ENCODE results near the gene CD22. TPM values are rescaled to one million over a fixed set of nuclear protein-coding genes. Genes with fewer than 3 reads are reported as not detected.

CD22 gene
- total and polyA plus RNA-seq, 2 of the 4 experiments (the other 2 are of a cell fraction), result 0.18 to 0.22 TPM

GRCh38 chr19:35345671-35346111 is 16.7 kb downstream of the CD22 start:
- H3K79me1 ChIP-seq (ENCODE audit: low read depth in 1 of 2, low read length in 2 of 2), result no peaks in the 10 kb centered on the region
- no peak overlapping the region for H3K9ac ChIP-seq (ENCODE audit: low read depth, low read length)
- H3K9me1 ChIP-seq (ENCODE audit: insufficient read depth, low read length), result no peaks in the 10 kb centered on the region
- in situ Hi-C loops (cut with MboI; ENCODE audit: low sequenced_read_pairs) (loop anchor here (25.0 kb wide), 1 partner anchor 242 kb away; the partner anchor contains the start of gene PMIS2), intact Hi-C loops (cut with micrococcal nuclease) (no loop called here), dilution Hi-C loops (cut with HindIII; ENCODE audit: low sequenced_read_pairs, unreplicated experiment) (no loop called here)
- no peaks in the 10 kb centered on the region for H4K20me1 ChIP-seq (ENCODE audit: insufficient read depth, low read length)
- BruUV-seq (replicated peaks), result no TSS peak
- ChIA-PET POLR2A (ENCODE audit: unreplicated experiment) (no interaction called here), CTCF (no interaction called here)
- no peak overlapping the region for H3K4me2 ChIP-seq (ENCODE audit: low read depth, low read length)
- no peak for TF ChIP-seq USF2 (IDR thresholded peaks at IDR 0.05; ENCODE audit: low read depth, low read length)
- no peak overlapping the region for H2AK5ac ChIP-seq (ENCODE audit: low read depth, low read length)
- H4K8ac ChIP-seq (ENCODE audit: low read depth in 2 of 2, low read length in 2 of 2), result no peak overlapping the region
- no peak overlapping the region for H3K56ac ChIP-seq (ENCODE audit: extremely low read depth, insufficient read depth, low read length)
- H3K18ac ChIP-seq (ENCODE audit: low read depth, low read length), result no peak overlapping the region
- no peak overlapping the region for H2BK15ac ChIP-seq (ENCODE audit: low read depth, low read length)
- no peaks in the 10 kb centered on the region for H3K9me3 ChIP-seq (ENCODE audit: control insufficient read depth, insufficient read depth, low read length)
- H2BK5ac ChIP-seq (ENCODE audit: low read depth, low read length, poor library complexity, severe bottlenecking), result no peak overlapping the region
- no peak overlapping the region for H2BK20ac ChIP-seq (ENCODE audit: low read depth, low read length)
- H3K4me3 ChIP-seq (ENCODE audit: insufficient read depth, low read depth, low read length), result no peak overlapping the region
- no peak overlapping the region for H3K14ac ChIP-seq (replicated peaks; ENCODE audit: low read depth, low read length)
- H3K4me1 ChIP-seq (ENCODE audit: control insufficient read depth, insufficient read depth, low read length), result no peaks in the 10 kb centered on the region
- no peak overlapping the region for H3K4ac ChIP-seq (ENCODE audit: low read depth, low read length)
- H3K27me3 ChIP-seq (ENCODE audit: control insufficient read depth, insufficient read depth, low read length), result peaks cover 11% of the 10 kb centered on the region
- no peak for ATAC-seq (ENCODE audit: low read depth)
- no peak overlapping the region for H4K91ac ChIP-seq (ENCODE audit: insufficient read depth, low read depth, low read length)
- H3K23ac ChIP-seq (ENCODE audit: low read depth, low read length), result no peak overlapping the region
- no peak overlapping the region for H2BK120ac ChIP-seq (ENCODE audit: low read depth, low read length)
- H4K5ac ChIP-seq (ENCODE audit: low read depth, low read length), result no peak overlapping the region
- H2AFZ ChIP-seq (replicated peaks; ENCODE audit: low read length, poor library complexity), result no peak overlapping the region
- DNase-seq, result no peak
- no peak overlapping the region for H3K27ac ChIP-seq (ENCODE audit: insufficient read depth, low read length)
- no peaks in the 10 kb centered on the region for H3K36me3 ChIP-seq (ENCODE audit: control insufficient read depth, insufficient read depth, low read length)
- no peak overlapping the region for H2AK9ac ChIP-seq (replicated peaks; ENCODE audit: low read depth, low read length, poor library complexity)
- 54% methylated on average over 6 of the region's 11 CpGs; no CpG with 5 or more reads in 1 of the 2 experiments for WGBS, 2 experiments (ENCODE audit: extremely low coverage in 2 of 2, insufficient read length in 1 of 2)

Measured in IMR-90 (cell line).